Measurements from ENCODE around the gene RCE1. TPM values are rescaled to one million over a fixed set of nuclear protein-coding genes. Genes with fewer than 3 reads are reported as not detected.
A peak's percentile ranks its signal among the peaks of the same experiment; 100 is the strongest.
"Not testable (repeated sequence)": the region's sequence is repeated elsewhere in the genome, so short reads cannot be mapped to it uniquely, and the experiment has no call there.

The RCE1 gene
- 11.5 and 18.1 TPM in 2 replicates for total RNA-seq

- Histone ChIP-seq H3K9me3 (ENCODE audit: low read depth, low read length) (no peaks in the 10 kb centered on the region), H3K4me2 (ENCODE audit: insufficient read depth, low read length) (peak within 1 kb of the TSS; percentile 99), H3K27me3 (ENCODE audit: insufficient read depth, low read length) (no peaks in the 10 kb centered on the region), H3K36me3 (ENCODE audit: insufficient read depth, low read length) (peaks cover 13% of the 10 kb centered on the region), H3K79me2 (ENCODE audit: insufficient read depth, low read length) (peaks cover 63% of the 10 kb centered on the region), H3K4me3 (ENCODE audit: insufficient read depth, low read length) (peak within 1 kb of the TSS; percentile 84), H3K27ac (ENCODE audit: low read depth, low read length) (peak within 1 kb of the TSS; percentile 97), H3K4me1 (ENCODE audit: insufficient read depth, low read length) (peaks cover 21% of the 10 kb centered on the region), H2AFZ (ENCODE audit: low read length) (peak within 1 kb of the TSS; percentile 73), H4K20me1 (ENCODE audit: insufficient read depth, low read length) (peaks cover 30% of the 10 kb centered on the region)
- peak; percentile 100 for DNase-seq (ENCODE audit: insufficient read length, low spot score, missing footprints)
- TF ChIP-seq CTCF (IDR thresholded peaks at IDR 0.05; ENCODE audit: extremely low read depth, low read depth, low read length) = no peak
Measured at GRCh38 chr11:66842896-66843775, at the start of gene RCE1. Gene RCE1, plus strand, starts transcription at chr11:66843441. Its CDS starts 15 bp downstream, at chr11:66843456.

- not testable (repeated sequence) for H3K4me2 ChIP-seq (ENCODE audit: insufficient read depth, low read length); H3K27ac ChIP-seq (ENCODE audit: low read depth, low read length); H3K4me3 ChIP-seq (ENCODE audit: insufficient read depth, low read length); H3K27me3 ChIP-seq (ENCODE audit: insufficient read depth, low read length); H4K20me1 ChIP-seq (ENCODE audit: insufficient read depth, low read length); H3K36me3 ChIP-seq (ENCODE audit: insufficient read depth, low read length); H2AFZ ChIP-seq (ENCODE audit: low read length); H3K4me1 ChIP-seq (ENCODE audit: insufficient read depth, low read length); H3K79me2 ChIP-seq (ENCODE audit: insufficient read depth, low read length); H3K9me3 ChIP-seq (ENCODE audit: low read depth, low read length); DNase-seq (ENCODE audit: insufficient read length, low spot score, missing footprints)
Measured at GRCh38 chr11:66799815-66800214, 43.4 kb upstream of the RCE1 start.

GRCh38 chr11:66800720-66801428 is 42.4 kb upstream of the RCE1 start:
- no peak for DNase-seq (ENCODE audit: insufficient read length, low spot score, missing footprints)

GRCh38 chr11:66809592-66809991 is 33.6 kb upstream of the RCE1 start:
- no peak overlapping the region for H3K4me2 ChIP-seq (ENCODE audit: insufficient read depth, low read length)
- H3K79me2 ChIP-seq (ENCODE audit: insufficient read depth, low read length) = no peaks in the 10 kb centered on the region
- TF ChIP-seq CTCF (IDR thresholded peaks at IDR 0.05; ENCODE audit: extremely low read depth, low read depth, low read length) = no peak
- no peak overlapping the region for H3K4me3 ChIP-seq (ENCODE audit: insufficient read depth, low read length)
- no peaks in the 10 kb centered on the region for H3K4me1 ChIP-seq (ENCODE audit: insufficient read depth, low read length)
- no peaks in the 10 kb centered on the region for H3K9me3 ChIP-seq (ENCODE audit: low read depth, low read length)
- H3K36me3 ChIP-seq (ENCODE audit: insufficient read depth, low read length) = no peaks in the 10 kb centered on the region
- no peaks in the 10 kb centered on the region for H3K27me3 ChIP-seq (ENCODE audit: insufficient read depth, low read length)
- H3K27ac ChIP-seq (ENCODE audit: low read depth, low read length) = no peak overlapping the region
- H4K20me1 ChIP-seq (ENCODE audit: insufficient read depth, low read length) = no peaks in the 10 kb centered on the region
- H2AFZ ChIP-seq (ENCODE audit: low read length) = no peak overlapping the region
- DNase-seq (ENCODE audit: insufficient read length, low spot score, missing footprints) = no peak

More at GRCh38 chr11:66800720-66801428, 42.4 kb upstream of the RCE1 start:
- Histone ChIP-seq H3K9me3 (ENCODE audit: low read depth, low read length) (no peaks in the 10 kb centered on the region), H3K27me3 (ENCODE audit: insufficient read depth, low read length) (no peaks in the 10 kb centered on the region), H3K4me2 (ENCODE audit: insufficient read depth, low read length) (no peak overlapping the region), H3K4me1 (ENCODE audit: insufficient read depth, low read length) (no peaks in the 10 kb centered on the region), H2AFZ (ENCODE audit: low read length) (no peak overlapping the region), H3K36me3 (ENCODE audit: insufficient read depth, low read length) (no peaks in the 10 kb centered on the region), H3K27ac (ENCODE audit: low read depth, low read length) (no peak overlapping the region), H4K20me1 (ENCODE audit: insufficient read depth, low read length) (no peaks in the 10 kb centered on the region), H3K79me2 (ENCODE audit: insufficient read depth, low read length) (no peaks in the 10 kb centered on the region), H3K4me3 (ENCODE audit: insufficient read depth, low read length) (no peak overlapping the region)
- no peak for TF ChIP-seq CTCF (IDR thresholded peaks at IDR 0.05; ENCODE audit: extremely low read depth, low read depth, low read length)
